Calu3 (cell line): ENCODE data around the gene GHR. TPM values are rescaled to one million over a fixed set of nuclear protein-coding genes. Genes with fewer than 3 reads are reported as not detected.

ENCODE experiments used
- BruUV-seq: library from RNA; stranded (reverse); fragments of 400-500 nt; replicated peaks from 2 replicates; lab custom pipeline; 2021; lab: Mats Ljungman, UMichigan
- CTCF ChIA-PET: fragments of 300-600 bp; sonication (Branson Sonifier 250); formaldehyde crosslinking; loops from one replicate; lab custom pipeline; 2022; ENCODE audit warnings: antibody characterized with exemption; lab: Charles Lee
- DNase-seq: peaks from one replicate; pipeline ENCODE4 v3.0.0; 2022
- H3K27ac Mint-ChIP-seq: one replicate; pipeline ENCODE4 v1.8.0; 2022; ENCODE audit warnings: mixed read lengths; ENCODE audit not compliant: unreplicated experiment
- H3K27me3 Mint-ChIP-seq: one replicate; pipeline ENCODE4 v1.8.0; 2022; ENCODE audit warnings: mixed read lengths; ENCODE audit not compliant: unreplicated experiment
- H3K36me3 Mint-ChIP-seq: one replicate; pipeline ENCODE4 v1.8.0; 2022; ENCODE audit warnings: mild to moderate bottlenecking, moderate library complexity, mixed read lengths; ENCODE audit not compliant: insufficient read depth, unreplicated experiment
- H3K4me1 Mint-ChIP-seq: one replicate; pipeline ENCODE4 v1.8.0; 2022; ENCODE audit warnings: mild to moderate bottlenecking, low read depth, mixed read lengths; ENCODE audit not compliant: unreplicated experiment
- H3K4me3 Mint-ChIP-seq: one replicate; pipeline ENCODE4 v1.8.0; 2022; ENCODE audit warnings: mild to moderate bottlenecking, low read depth, moderate library complexity, mixed read lengths; ENCODE audit not compliant: unreplicated experiment
- H3K9me3 Mint-ChIP-seq: one replicate; pipeline ENCODE4 v1.8.0; 2022; ENCODE audit warnings: low read depth, mixed read lengths; ENCODE audit not compliant: unreplicated experiment
- intact Hi-C: fragments of 100-400 bp; cut with micrococcal nuclease; formaldehyde crosslinking; loops from one replicate; pipeline ENCODE4 v1.10.0; 2022; ENCODE audit not compliant: unreplicated experiment
- total RNA-seq: library from RNA; stranded (reverse); gene quantifications from 2 replicates; pipeline ENCODE4 v1.2.3, GENCODE V29; 2022
- TF ChIP-seq, protein P1 (sequence below): fragments of 200-600 bp; IDR thresholded peaks from one replicate; pipeline ENCODE4 v1.8.0; 2022; ENCODE audit warnings: antibody characterized with exemption; ENCODE audit not compliant: unreplicated experiment

The GHR gene
- total RNA-seq, 1 experiment from 2014 or later = 0.45 TPM

DNA sequence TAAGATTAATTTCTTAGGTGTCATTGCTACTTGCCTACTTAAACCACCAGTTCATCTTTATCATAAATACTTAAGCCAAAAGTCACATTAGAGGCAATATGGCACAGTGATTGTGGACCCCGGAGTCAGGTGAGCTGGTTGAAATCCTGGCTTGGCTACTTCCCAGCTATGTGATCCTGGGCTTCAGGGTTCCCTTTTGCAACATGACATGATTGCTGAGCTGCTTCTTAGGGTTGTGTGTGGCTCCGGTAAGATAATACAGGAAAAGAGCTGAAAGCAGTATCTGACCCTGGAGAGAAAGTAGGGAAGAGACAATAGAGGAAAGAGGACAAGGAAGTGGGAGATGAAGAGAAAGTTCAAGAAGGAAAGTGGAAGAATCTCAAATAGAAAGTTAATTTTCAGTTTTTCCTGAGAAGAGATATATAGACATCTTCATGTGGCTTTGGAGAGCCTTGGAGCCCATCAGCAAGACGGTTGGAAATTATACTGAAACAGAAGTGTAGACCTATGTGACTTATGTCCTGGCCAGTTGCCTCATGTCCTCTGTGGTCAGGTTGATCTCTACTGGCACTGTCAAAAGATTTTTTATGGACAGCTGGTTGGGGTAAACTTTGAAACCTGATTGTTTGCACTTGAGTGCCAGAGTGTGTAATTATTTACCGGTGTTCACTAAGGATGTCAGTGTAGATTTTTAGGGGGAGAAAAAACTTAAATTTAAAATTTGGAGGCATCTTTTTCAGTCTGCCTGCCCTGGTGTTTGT is 93.2 kb downstream of the GHR start:
- no TSS peak for BruUV-seq
- H3K27me3 Mint-ChIP-seq = peaks cover 19% of the 10 kb centered on the region
- no peak for DNase-seq
- intact Hi-C loops = loop anchor here (5.0 kb wide), 1 partner anchor 371 kb away; no protein-coding TSS in a partner anchor
- H3K27ac Mint-ChIP-seq = no peak overlapping the region
- H3K4me1 Mint-ChIP-seq = no peaks in the 10 kb centered on the region
- CTCF ChIA-PET = interaction anchor here (1.3 kb wide), 1 partner anchor 9 kb away, joined by 3 read pairs; no protein-coding TSS in a partner anchor
- H3K4me3 Mint-ChIP-seq = no peak overlapping the region
- TF ChIP-seq, protein P1, sequence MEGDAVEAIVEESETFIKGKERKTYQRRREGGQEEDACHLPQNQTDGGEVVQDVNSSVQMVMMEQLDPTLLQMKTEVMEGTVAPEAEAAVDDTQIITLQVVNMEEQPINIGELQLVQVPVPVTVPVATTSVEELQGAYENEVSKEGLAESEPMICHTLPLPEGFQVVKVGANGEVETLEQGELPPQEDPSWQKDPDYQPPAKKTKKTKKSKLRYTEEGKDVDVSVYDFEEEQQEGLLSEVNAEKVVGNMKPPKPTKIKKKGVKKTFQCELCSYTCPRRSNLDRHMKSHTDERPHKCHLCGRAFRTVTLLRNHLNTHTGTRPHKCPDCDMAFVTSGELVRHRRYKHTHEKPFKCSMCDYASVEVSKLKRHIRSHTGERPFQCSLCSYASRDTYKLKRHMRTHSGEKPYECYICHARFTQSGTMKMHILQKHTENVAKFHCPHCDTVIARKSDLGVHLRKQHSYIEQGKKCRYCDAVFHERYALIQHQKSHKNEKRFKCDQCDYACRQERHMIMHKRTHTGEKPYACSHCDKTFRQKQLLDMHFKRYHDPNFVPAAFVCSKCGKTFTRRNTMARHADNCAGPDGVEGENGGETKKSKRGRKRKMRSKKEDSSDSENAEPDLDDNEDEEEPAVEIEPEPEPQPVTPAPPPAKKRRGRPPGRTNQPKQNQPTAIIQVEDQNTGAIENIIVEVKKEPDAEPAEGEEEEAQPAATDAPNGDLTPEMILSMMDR = no peak
- H3K36me3 Mint-ChIP-seq = no peaks in the 10 kb centered on the region
- no peaks in the 10 kb centered on the region for H3K9me3 Mint-ChIP-seq

DNA sequence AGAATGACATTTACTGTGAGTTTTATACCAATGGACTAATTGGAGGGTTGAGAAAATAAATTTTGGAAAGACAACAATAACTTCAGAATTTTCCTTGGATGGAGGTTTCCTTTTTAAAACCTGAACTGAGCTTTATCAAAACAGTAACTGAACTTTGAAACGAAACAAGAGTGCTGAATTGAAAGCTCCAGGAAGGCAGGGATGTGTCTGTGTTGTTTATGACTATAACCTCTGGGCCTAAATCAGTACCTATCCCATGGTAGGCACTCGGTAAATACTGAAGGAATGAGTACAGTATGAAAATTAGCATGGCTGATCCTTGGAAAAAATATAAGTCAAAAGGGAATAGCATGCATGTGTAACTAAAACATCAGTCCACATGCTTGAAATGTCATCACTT is 93.9 kb downstream of the GHR start:
- no TSS peak for BruUV-seq
- H3K27ac Mint-ChIP-seq = no peak overlapping the region
- intact Hi-C loops = loop anchor here (5.0 kb wide), 1 partner anchor 370 kb away; no protein-coding TSS in a partner anchor

DNA sequence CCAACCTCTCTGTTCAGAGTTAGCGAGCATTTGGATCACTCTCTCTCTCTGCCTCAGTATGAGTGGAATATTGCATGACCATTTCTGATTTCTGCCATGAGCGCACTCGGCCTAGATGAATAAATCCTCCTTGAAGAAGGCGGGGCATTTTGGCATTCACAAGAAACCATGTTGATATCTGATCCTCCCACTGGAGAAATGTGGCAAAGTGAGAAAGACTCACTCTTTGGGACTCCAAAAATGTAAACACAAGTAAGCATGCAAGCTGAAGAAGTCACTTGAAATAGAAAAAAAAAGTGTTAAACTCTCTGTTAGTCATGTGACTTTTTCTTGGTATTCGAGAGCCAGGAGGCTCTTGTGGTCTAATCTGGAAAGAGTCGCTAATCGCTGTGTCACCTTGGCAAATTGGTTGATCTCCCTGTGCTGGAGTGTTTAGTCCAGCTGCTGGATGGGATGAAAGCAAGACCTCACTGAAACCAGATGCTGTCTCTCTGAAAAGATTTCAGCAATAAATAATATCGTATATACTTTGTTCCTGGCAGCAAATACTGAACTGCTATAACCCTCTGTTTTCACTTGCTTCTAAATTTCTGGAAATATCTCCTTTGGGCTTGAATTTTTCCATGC is 95.5 kb downstream of the GHR start:
- Mint-ChIP-seq H3K9me3 (no peaks in the 10 kb centered on the region), H3K27ac (no peak overlapping the region), H3K36me3 (no peaks in the 10 kb centered on the region), H3K4me1 (no peaks in the 10 kb centered on the region), H3K27me3 (peaks cover 32% of the 10 kb centered on the region), H3K4me3 (no peak overlapping the region)
- TF ChIP-seq, protein P1 = no peak
- intact Hi-C loops = loop anchor here (5.0 kb wide), 1 partner anchor 369 kb away; no protein-coding TSS in a partner anchor
- no peak for DNase-seq
- no TSS peak for BruUV-seq
- CTCF ChIA-PET = no interaction called here

More for the DNA sequence above, 93.9 kb downstream of the GHR start:
- Mint-ChIP-seq H3K4me1 (no peaks in the 10 kb centered on the region), H3K36me3 (no peaks in the 10 kb centered on the region), H3K27me3 (peaks cover 19% of the 10 kb centered on the region), H3K9me3 (no peaks in the 10 kb centered on the region), H3K4me3 (no peak overlapping the region)
- CTCF ChIA-PET = interaction anchor here (1.3 kb wide), 1 partner anchor 10 kb away, joined by 3 read pairs; no protein-coding TSS in a partner anchor
- no peak for DNase-seq
- TF ChIP-seq, protein P1 = no peak

DNA sequence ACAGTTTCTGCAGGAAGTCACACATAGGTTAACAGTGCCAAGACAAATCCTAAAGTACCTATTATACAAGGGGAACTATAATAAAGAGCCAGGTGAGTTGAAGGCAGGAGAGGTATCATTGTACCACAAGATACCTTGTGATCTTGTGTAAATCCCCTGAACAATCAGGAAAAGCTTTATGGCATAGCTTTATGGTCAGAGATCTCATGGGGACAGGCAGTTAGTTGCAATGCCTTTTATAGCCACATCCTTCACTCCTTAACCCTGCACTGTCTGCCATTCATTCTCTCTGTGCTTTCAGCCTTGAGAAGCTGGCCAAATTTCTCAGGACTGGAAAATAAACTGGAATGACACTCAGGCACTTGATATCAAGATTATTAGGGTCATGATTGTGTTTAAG is 97.0 kb downstream of the GHR start:
- Mint-ChIP-seq H3K9me3 (no peaks in the 10 kb centered on the region), H3K4me1 (no peaks in the 10 kb centered on the region), H3K27me3 (peaks cover 45% of the 10 kb centered on the region), H3K4me3 (no peak overlapping the region), H3K36me3 (no peaks in the 10 kb centered on the region), H3K27ac (no peak overlapping the region)
- BruUV-seq = no TSS peak
- TF ChIP-seq, protein P1 = no peak
- intact Hi-C loops = no loop called here
- no peak for DNase-seq
- CTCF ChIA-PET = interaction anchor here (0.6 kb wide), 1 partner anchor 21 kb away, joined by 3 read pairs; no protein-coding TSS in a partner anchor
